Stimulated activated CD8-positive, alpha-beta memory T cell treated with anti-CD3 and anti-CD28 coated beads, Interleukin-2, amount 100 ng/mL, for 1 hour (primary cell): ENCODE measurements around the gene TRIM14.
"Not testable (repeated sequence)": the region's sequence is repeated elsewhere in the genome, so short reads cannot be mapped to it uniquely, and the experiment has no call there.

Source experiments
- DNase-seq, 2 donors: peaks; one replicate each; pipeline ENCODE4 v3.0.0-alpha.2; 2020; ENCODE audit warnings: low read depth in 2 of 2

The TRIM14 gene

DNA sequence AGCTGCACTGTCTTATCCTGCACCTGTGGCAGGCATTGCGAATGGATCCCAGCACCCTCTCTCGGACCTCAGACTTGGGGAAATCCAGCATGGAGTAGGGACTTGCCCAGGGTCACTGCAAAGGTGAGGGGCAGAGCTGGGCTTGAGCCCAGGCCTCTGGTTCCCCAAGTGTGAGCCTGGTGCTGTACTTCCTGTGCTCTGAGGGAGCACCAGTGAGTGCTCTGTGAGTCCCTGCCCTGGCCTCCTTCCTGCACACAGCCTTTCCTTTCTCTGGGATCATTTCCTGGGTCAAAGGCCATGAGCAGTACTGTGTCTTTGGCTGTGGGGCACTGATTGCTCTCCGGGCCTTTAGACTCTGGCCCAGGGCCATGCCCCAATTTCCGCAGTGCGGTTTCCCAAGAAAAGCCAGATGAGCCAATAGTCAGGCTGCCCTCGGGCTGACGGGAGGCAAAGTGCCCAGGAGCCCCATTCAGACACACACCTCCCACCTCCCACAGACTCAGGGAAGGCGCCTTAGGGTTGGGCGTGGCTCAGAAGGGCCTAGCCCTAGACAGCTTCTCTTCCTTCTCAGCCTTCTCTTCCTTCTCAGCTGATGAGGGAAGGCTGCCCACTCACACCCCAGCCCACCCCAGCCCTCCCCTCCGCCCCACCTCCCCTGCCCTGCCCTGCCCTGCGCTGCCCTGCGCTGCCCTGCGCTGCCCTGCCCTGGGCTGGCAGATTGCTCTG lies 23.3 kb upstream of the TRIM14 start:
- no peak for DNase-seq

DNA sequence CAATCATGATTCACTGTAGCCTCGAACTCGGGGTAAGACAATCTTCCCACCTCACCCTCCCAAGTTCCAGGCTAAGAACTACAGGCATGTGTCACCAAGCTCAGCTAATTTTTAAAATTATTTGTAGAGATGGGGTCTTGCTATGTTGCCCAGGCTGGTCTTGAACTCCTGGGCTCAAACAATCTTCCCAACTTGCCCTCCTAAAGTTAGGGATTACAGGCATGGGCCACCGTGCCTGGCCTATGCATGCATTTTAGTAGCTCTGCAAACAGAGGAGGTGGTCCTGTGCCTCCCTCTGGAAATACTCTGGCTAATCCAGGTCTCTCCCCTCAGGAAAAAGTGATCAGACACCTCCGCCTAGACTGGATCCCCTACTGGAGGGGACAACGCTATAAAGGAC lies 21.5 kb upstream of the TRIM14 start:
- no peak for DNase-seq

DNA sequence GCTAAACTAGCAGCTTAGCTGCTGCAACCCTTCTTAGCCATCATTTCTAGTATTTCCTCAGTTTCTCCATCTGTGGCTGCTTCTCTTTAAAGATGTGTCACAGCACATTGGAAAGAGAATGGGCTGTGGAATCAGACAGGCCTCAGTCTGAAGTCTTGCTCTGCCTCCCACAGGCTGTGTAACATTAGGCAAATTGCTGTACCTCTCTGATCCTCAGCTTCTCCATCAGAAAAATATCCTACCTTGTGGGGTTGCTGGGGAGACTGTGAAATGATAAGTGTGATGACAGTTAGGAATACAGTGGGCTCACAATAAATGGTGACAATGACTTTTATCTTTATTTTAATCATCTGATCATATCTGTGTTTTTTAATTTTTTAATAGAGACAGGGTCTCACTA lies 17.5 kb upstream of the TRIM14 start:
- no peak for DNase-seq

DNA sequence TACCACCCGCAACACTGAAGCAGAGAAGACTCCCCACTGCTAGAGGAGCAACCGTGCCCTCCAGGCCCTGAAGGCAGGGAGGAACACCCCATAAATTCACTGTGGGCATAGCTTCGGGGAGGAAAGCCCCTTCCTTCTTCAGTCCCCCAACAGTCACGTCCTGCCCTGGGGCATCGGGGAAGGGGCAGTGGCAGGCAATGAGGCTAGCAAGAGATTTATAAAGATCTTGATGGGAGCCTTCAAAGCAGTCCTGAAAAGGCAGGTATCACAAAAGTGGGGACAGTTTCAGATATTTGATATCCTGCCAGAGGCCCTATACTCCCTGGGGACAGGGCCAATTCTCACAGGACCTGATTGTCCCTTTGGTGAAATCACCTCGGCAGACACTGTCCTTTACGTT lies 16.9 kb upstream of the TRIM14 start:
- no peak for DNase-seq

DNA sequence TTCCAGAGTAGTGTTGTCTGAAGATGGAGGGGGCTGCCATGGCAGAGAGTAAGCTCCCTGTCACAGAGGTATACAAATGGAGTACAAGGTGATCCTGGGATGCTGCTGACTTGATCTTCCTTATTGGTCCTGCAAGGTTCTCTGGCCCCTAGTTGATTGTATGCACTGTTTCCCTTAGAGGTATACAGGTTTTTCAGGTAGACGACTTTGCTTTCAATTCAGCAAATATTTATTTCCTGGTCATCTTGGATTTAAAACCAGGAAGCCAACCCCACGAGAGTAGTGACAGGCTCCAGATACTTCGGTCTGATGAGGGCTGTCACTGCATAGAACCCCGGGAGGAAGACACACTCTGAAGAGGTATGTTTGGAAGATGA lies 16.5 kb upstream of the TRIM14 start:
- DNase-seq, result no peak

DNA sequence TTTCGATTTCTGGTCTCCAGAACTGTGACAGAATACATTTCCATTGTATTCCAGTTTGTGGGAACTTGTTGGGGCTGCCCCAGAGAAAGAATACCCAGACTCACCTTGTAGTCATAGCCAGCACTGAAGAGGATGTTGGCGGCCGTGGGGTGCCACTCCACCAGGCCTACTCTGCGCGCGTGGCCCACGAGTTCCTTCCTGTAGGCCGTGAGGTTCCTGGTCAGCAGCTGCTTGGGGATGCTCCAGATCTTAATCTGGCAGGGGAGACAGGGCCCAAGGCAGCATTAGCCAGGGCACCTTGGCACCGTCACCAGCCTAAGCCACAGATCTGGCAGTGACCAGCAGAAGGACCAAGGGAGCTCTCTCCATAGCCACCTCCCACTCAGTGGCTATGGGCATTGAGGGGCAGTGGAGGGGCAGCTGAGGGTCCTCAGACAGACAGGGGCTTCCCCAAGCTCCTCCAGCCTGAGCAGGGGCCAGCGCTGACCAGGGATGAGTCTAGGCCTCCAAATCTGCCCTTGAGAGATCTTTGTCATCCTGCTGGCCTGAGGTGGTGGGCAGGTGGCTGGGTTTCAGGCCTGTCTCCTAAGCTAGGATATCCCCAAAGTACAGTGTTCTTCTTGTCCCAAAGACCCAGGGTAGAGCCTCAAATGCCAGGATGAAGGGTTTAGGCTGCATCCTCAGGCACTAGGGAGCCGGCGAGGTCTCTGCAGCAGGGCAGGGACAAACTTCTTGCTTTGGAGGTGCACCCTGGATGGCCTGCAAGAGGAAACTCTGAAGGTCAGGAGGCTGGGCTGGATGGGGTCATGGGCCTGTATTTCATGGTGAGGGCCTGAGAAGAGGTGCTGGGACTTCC lies 15.9 kb upstream of the TRIM14 start:
- no peak for DNase-seq

DNA sequence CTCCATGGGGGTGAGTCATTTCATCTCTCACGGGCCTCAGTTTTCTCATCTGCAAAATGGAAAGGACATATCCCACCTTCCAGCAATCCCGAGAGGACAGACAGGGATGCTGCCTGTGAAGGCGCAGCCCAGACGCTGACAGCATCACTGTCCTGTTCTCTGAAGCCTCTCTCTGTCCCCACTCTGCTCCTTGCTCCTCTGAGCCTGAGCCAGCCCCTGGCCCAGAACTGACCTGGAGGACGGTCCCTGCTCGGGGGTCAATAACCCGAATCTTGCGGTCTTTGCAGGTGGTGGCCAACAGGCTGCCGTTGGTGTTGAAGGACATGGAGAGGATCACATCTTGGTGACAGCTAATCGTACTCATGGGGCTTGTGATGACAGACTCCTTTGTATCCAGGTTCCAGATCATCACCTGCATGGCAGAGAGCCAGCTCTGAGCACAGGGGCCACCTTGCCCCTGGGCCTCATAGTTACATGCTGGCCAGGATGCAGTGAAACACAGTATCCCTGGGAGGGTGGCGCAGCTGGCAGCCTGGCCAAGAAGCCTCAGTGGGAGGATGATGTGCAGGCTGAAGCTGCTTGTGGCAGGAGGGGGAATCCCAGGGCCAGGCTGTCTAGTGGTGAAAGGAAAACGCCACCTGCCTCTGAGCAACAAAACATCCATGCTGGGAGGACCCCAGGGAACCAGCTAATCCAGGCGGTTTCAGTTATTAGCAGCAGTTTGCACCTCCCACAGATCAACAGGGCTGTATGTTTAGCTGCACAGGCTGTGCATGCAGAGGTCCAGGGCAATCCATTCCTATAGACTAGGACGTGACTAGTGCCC lies 14.0 kb upstream of the TRIM14 start:
- DNase-seq, result no peak

DNA sequence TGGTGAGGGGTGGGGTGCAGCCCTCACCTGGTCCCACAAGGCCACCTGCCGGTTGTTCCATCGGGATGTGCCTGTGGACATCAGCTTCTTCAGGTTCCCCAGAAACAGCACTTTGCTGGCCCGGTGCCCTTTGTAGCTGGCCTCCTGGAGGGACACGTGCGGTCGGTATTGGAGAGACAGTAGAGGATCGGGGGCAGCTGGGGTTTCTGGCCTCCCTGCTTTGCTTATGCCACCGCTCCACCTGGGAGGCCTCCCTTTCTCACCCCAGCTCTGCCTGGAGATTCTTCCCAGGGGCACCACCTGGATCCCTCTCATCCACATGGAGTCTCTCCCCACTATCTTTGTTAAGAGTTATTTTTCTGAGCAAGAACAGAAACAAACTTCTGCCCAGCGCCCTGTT lies 13.1 kb upstream of the TRIM14 start:
- no peak for DNase-seq

DNA sequence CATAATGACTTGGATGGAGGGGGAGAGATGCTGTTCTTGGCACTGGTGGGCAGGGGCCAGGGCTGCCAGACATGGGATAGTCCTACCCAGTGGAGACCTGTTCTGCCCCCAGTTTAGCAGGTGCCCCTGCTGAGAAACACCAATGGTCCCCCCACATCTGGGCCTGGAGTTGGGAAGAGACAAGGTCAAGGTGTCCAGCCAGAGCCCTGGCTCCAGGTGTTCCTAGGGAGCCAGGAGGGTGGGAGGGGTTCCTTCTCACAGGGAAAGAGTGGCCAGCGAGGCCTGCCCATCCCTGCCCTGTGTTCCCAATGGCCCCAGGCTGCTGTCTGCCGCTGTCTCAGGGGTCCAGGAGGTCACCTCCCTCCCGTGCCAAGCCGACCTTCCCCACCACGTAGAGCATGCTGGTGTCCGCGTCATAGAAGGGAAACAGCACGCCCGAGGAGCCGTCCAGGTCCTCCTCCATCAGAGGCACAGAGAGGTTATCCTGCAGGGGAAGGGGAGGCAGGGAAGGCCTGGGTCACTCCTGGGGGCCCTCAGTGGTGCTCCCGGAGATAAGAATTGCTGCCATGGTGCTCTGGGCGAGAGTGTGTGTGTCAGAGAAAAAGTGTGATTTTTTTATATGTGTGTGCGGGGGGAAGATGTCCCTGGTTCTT lies 11.7 kb upstream of the TRIM14 start:
- no peak for DNase-seq

DNA sequence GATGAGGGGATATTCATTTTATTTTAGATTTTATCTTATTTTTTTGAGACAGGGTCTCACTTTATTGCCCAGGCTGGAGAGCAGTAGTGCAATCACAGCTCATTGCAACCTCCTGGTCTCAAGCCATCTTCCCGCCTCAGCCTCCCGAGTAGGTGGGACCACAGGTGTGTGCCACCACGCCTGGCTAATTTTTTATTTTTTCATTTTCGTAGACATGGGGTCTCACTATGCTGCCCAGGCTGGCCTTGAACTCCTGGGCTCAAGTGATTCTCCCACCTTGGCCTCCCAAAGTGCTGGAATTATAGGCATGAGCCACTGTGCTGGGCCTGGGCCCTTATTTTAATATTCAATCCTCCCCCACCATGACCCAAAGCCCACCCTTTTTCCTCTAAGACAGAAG lies 11.0 kb upstream of the TRIM14 start:
- not testable (repeated sequence) for DNase-seq

DNA sequence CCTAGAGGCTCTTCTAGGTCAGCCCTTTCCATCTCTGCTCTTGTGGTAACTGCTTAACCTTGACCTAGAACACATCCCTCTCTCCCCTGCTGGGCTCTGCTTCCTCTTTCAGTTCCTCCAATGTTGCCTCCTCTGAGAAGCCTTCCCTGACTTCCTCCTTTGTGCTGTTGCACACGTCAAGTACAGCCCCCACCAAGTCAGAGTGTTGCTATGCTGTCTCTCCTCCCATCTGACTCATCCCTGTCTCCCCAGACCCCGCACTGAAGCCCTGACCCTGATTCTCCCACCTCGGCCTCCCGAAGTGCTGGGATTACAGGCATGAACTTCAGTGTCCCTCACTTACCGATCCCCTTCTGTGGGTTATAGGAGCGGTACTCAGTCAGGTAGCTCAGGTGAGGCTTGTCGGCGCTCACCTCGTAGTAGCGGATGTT lies 10.4 kb upstream of the TRIM14 start:
- DNase-seq, result no peak

DNA sequence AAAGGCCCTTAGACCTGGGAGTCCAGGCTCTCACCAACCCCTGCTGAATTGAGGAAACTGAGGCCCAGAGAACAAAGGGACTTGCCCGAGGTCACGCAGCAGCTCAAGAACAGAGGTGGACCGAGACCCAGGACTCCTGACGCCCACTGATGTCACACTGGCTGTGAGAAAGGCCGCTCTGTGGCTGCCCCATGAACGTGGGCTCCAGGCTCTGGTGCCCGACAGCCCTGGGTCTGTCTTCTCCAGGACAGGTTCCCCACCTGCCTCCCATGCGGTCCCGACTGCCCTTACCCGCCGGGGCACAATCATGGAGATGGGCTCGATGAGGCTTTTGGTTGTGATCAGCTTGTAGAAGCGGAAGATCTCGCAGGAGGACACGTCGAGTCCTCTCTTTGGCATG lies 9.3 kb upstream of the TRIM14 start:
- no peak for DNase-seq

DNA sequence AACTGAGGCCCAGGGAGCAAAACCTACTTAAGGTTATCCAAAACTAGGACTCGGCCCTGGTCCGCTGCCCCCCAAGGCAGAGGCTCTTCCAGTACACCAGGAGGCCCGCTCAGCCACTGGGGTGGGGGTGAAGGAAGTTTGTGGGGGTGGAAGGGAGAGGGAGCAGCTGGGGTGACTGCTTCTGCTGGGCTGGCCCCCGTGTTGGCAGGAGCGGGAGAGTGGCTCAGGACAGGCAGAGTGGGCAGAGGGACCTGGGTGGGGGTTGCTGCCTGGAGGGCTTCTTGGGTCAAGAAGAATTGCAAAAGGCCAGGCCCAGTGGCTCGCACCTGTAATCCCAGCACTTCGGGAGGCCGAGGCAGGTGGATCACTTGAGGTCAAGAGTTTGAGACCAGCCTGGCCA lies 8.2 kb upstream of the TRIM14 start:
- no peak for DNase-seq

DNA sequence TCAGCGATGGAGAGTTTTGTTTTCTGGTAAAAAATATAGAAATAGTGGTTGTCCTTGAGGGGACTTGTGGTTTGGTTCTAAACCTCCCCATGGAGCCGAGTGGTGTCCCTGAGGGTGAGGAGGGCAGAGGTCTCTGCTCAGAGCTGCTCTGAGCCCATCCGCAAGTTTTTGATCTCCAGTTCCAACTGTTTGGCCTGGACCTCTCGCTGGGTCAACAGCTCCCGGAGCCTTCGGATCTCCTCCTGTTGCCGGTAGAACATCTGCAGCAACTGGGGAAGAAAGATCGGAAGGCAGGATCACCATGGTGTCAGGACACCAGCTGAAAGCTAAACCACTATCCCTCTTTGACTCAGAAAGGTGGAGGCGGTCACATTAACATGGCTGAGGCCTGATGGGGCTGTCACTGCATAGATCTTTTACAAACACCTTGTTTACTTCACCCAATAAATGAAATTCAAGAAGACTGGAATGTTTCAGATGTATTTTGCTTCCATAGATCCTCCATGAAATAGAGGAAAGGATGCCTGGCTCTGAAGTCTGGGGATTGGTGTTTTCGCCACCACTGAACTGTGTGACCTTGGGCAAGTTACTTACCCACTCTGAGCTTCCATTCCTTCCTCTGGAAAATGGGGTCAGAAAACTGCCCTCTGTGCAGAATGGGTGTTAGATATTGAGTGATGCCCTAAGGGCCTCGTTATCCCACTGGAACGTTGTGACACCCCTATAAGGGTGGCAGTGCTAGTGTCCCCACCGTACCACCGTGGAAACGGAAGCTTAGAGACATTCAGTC lies 5.8 kb upstream of the TRIM14 start:
- no peak for DNase-seq

DNA sequence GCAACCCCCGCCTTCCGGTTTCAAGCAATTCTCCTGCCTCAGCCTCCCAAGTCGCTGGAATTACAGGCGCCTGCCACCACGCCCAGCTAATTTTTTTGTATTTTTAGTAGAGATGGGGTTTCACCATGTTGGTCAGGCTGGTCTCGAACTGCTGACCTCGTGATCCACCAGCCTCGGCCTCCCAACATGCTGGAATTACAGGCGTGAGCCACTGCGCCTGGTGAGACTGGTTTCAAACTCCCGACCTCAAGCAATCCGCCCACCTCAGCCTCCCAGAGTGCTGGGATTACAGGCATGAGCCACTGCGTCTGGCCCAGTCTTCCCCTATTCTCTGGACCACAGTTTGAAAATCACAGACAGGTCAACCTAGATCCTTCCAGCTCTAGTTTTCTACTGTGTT lies 5.1 kb upstream of the TRIM14 start:
- not testable (repeated sequence) for DNase-seq

DNA sequence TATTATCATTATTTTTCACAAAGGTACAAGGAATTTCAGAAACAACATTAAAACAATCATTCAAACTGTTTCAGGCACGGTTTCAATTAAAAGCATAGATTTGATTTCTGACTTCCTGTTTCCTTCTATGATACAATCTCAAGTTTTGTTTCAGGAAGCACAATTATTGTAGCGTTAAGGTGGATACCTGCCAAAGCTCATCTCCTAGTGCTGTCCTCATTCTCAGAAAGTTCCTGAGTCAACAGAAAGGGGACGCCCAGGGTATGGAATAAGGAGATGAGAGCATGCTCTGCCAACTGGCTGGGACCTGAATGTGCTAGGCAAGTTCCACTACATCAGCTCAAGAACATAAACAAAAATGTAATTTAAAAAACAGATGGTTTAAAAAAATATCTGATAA lies 2.0 kb upstream of the TRIM14 start:
- DNase-seq, result no peak

DNA sequence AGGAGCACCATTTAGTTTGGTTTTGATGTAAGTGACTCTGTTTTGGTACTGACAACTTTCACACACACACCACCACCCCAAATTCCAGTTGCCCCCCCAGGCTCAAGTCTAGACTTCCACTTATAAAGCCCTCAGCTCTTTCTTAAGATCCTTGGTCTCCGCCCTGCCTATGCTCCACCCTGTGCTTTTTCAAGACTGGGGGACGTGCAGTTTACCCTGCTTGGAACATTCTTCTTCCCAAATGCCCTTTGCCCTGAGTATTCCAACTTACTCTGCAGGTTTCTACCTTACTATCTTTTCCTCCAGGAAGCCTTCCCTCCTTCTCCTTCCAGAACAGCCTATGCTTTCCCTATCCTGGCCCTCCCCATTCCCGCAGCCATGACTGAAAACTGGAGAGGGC lies 1.5 kb upstream of the TRIM14 start:
- DNase-seq, result no peak

DNA sequence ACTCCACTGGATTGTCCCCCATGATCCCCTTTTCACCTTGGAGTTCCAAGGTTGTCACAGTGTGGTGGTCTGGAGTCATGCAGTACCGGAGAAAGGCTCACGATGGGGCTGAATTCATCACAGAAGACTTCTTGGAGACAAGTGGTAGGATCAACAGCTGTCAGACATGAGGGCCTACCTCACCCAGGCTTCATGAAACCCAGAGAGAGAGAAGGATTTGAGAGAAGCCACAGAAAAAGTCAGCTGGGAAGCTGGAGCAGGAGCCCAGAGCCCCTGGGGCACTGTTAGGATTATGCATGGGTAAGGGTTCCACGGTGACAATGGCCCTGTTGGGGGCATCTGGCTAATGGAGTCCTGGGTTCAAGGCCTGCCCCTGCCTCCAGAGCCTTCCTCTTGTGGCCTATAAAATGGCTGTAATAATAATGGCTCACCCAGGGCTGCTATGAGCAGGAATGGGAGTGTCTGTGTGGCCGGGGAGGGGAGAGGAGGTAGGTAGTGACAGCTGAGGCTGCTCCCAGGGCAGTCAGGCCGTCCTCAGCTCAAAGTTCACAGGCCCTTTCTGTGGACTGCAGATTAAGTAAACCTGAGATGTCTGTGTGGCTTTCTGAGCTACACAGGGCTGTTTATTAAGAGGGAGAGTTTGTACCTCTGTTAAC lies 910 bp downstream of the TRIM14 start:
- no peak for DNase-seq

DNA sequence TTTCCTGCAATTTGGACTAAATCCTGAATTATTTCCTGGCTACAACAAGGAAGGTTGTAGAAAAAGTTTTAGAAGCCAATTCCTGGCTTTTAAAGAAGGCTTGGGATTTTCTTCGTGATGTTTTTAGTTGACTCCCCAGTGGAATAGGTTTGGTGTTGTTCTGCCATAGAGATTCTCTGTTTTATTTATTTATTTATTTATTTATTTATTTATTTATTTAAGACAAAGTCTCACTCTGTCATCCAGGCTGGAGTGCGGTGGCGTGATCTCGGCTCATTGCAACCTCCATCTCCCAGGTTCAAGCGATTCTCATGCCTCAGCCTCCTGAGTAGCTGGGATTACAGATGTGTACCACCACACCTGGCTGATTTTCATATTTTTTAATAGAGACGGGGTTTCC lies 1.9 kb downstream of the TRIM14 start:
- not testable (repeated sequence) for DNase-seq

DNA sequence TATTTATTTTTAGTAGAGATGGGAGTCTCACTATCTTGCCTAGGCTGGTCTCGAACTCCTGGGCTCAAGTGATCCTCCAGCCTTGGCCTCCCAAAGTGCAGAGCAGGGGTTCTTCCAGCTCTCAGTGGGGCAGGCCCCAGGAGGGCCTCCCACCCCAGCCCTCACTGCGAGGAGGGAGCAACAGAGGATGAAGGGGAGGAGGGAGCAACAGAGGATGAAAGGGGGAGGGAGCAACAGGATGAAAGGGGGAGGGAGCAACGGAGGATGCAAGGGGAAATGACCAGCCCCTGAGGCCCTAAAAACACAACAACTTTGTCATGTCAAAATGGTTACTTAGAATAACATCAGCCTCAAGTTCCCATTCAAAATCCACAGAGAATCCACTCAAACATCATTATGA lies 10.0 kb downstream of the TRIM14 start:
- DNase-seq, result no peak
